Activated CD8-positive, alpha-beta memory T cell treated with anti-CD3 and anti-CD28 coated beads, Interleukin-2, amount 50 U/mL, for 4 hours (primary cell): Measurements from ENCODE around the gene ALLC.
A peak's percentile ranks its signal among the peaks of the same experiment; 100 is the strongest.

Experiments
- DNase-seq: peaks from one replicate; pipeline ENCODE4 v3.0.0-alpha.2; 2020

The ALLC gene

DNA sequence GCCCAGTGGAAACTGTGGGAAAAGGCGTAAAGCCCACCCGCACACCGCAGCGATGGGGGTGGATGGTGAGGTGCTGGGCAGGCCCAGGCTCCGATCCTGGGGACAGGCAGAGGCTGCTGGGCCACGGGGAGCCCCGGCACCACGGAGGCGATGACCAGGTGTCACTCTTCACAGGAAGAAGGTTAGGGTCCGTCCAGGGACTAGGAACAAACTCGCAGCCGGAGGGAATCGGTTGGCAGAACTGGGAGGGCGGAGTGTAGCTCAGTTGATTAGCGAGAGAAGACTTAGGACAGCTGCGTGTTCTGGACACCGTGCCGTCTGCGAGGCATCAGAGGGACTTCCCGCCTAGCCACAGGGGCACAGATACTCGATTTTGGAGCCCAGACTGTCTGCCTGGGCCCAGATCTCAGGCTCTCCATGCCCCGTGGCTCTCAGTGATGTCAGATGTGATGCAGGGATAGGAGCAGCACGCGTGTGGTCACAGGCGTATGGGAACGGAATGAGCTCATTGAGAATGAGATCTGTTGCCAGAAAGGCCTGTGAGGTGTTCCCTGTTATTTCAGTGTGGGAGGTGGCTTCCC, 16.1 kb upstream of the ALLC start:
- no peak for DNase-seq

DNA sequence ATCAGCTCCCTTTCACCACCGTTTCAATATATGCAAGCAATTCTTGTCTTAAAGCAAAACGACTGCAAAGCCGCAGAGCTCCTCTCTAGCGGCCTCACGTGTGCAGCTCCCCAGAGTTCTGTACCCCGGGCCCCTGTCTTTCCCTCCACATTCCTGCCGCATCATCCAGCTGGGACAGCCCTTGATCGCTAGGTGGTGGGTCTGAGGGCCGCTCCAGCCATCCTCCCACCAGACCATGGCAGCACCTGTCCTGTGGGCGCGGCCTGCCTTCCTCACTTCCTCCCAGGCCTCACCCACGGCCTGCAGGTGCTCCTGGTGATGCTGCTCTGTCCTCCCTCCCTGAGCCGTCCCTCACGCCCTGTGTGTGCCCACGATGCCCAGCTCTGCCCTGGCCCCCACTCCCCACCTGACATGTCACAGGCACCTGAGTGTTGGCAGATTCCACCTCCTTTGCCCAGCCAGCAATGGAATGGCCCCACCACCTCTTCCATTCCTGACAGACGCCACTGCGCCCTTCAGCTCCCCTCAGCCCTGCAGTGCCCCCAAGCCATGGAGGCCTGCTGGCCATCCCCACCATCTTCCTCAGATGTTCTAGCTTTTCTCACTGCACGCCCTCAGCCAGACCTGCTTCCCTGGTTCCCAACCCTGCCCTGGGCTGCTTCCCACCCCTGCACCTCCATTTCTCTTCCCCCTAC, 15.3 kb upstream of the ALLC start:
- no peak for DNase-seq

GRCh38 chr2:3643371-3644245, 14.4 kb upstream of the ALLC start:
- no peak for DNase-seq

DNA sequence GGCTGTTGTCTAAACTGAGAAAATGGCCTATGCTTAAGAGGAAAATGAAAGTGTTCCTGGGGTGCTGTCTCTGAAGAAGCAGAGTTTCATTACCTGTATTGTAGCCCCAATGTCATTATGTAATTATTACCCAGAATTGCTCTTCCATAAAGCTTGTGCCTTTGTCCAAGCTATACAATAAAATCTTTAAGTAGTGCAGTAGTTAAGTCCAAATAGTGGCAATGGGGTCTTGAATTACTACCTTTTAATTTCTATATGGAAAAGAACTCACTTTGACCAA, 13.8 kb upstream of the ALLC start:
- no peak for DNase-seq

- DNase-seq, result no peak
Measured at GRCh38 chr2:3644891-3645605, 13.0 kb upstream of the ALLC start.

- no peak for DNase-seq
Measured at GRCh38 chr2:3645745-3646389, 12.1 kb upstream of the ALLC start.

- no peak for DNase-seq
Measured at GRCh38 chr2:3646446-3646845, 11.6 kb upstream of the ALLC start.

- no peak for DNase-seq
Measured at GRCh38 chr2:3647246-3647645, 10.8 kb upstream of the ALLC start.

DNA sequence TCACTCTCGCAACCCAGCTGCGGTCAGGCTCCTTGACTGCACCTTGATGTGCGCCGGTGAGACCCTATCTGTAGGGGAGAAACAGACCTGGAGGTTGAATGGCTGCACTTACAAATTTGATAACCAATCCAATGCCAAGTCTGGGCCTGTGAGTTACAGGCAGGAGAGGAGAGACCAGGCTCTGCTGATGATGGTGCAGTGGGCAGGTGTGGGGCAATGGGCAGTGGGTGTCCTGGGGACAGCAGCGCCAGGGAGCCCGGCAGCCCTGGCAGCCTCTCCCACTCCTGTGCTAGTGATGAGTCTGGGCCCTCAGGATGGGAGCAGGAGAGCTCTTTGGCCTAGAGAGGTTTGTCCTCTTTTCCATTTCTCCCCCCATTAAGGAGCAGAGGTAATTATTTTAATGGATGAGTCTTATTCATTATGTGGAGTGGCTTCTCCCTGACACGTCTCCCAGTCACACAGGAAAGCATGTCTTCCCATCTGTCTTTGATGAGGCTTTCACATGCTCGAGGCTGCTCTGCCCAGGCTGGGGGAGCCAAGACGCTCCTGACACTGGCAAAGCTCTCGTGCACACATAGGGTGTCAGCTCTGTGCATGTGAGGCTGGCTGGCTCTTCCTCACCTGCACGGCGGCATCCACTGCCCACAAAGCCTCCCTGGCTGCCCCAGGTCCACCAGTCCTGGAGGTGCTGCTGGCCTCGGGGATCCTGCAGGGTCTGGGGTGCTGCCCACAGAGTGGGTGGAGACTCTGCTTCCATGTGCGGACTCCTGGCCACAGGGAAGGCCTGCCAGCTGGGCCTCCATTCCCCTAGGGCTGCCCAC, 10.0 kb upstream of the ALLC start:
- no peak for DNase-seq

DNA sequence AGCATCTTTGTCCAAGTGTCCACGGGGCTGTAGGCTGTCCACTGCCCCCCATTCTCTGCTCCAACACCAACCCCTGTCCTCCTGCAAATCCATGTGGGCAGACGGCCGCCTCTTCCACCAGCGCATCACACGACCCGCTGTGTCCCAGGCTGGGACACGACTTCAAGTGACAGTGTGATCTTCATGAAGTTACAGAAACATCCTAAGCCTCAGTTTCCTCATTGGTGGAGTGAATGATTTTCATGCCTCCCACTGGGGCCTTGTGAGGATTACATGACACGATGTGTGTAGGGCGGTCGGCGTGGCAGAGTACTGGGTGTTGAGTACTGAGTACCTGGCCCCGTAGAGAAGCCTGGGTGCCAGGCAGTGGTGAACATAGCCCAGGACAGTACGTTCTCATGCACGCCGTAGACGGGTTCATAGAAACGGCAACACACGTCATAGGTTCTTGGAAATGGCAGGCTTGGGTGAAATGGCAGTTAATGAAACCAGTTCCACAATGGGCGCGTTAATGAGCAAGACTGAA, 9.3 kb upstream of the ALLC start:
- DNase-seq, result no peak

GRCh38 chr2:3649581-3649980, 8.4 kb upstream of the ALLC start:
- DNase-seq, result no peak

- DNase-seq, result no peak
Measured at GRCh38 chr2:3650140-3650920, 7.7 kb upstream of the ALLC start.

DNA sequence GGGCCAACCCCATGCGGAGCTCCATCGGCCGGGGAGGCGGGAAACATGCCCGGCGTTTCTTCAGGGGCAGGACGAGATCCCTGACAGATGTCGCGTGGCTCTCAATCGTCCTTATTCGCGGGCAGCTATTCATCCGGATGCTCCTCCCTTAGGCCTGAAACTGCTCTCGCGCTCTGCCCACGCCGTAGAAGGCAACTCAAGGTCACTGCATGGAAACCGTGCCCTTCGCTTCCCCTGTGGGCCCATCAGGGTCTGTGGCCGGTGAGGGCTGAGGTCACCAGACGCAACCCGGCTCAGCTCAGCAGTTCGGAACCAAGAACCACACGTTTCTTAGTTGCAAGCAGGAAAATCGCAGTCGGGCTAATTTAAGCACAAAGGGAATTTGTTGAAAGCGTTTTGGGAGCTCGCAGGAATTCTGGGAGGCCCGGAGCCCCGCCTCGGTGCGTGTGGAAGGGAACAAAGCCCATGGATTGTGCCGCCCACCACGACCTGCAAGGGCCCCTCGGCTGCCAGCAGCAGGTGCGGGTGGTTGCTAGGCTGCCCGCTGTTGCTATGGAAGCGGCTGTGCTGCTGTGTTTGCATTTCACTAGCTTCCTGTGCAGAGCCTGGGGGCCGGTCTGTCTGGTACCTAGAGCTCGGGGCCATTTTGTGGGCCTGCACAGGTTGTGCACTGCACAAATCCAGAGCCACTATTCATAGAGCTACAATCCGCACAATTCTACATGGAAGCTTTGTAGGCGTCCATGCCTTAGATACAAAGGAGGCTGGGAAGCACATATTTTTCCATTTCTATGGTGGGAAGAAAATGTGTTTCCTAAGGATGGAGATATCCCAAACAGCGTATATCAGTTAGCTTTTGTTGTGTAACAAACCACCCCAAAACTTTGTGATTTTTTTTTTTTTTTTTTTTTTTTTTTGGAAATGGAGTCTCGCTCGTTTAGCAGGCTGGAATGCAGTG, 6.0 kb upstream of the ALLC start:
- peak; percentile 51 for DNase-seq

GRCh38 chr2:3652896-3653625, 4.9 kb upstream of the ALLC start:
- DNase-seq, result no peak

- no peak for DNase-seq
Measured at GRCh38 chr2:3654011-3654410, 4.0 kb upstream of the ALLC start.

DNA sequence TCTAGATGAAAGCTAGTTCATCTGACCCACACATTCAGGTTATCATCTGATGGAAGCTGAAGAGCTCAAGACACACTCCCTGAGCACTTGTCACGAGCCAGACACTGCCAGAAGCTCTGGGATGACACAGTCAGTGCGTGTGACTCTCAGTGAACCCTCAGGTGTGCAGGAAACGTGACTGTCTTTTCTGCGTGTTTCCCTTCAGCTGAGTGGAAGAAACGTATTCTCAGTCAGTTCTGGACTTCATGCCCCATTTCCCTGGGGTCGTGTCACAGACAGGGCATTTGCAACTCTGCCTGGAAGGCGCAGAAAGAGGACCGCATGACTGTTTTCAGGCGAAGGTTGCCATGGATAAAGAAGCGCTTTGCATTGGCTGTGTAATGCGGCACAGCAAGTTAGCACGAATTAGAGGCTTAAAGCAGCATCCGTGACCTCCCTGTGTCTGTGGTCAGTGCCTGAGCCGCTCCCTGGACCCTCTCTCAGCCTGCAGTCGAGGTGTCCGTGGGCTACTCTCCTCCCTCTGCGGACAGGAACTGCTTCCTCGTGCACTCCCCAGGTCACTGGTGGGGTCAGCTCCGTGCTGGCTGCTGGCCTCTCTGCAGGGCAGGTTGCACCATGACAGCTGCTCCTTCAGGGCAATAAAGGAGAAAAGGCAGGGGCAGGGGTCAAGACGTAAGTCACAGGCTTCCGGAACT, 3.3 kb upstream of the ALLC start:
- DNase-seq, result no peak

DNA sequence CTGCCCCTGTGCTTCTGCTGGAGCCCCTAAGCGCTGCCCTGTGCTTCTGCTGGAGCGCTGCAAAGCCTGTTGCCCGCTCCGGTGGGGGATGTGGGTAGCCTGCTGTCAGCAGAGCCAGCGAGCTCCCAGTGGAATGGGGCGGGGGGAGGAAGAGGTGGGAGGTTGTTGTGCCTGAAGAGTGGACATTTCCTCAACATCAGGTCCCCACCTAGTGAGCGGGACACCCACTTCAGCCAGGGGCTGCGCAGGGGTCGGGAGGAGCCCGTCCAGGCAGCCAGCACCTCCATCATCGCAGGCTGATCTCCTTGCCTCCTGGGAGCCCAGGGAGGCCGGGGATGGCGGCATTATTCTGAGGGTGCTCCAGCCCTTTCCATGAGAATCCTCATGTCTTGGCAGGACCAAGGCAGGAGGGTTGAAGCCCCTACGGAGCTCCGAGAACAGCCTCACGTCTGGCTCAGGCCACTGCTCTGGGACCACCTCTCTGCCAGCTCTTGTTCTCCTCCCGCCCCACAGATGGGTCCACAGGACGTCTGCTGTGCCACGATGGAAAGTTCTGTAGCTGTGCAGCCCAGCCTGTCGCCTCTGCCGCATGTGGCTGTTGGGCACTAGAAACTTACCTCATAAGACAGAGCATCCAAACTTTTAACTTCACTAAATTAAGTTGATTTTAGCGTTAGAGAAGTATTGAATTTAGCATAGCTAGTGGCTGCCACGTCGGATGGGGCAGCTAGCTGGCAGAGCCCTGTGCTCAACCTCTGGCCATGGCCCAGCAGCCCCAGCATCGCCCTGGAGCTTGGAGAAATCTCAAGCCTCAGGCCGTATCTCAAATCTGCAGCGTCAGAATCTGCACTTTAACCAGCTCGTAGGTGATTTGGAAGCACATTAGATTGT, 1.9 kb upstream of the ALLC start:
- no peak for DNase-seq
